Activated CD4-positive, alpha-beta T cell treated with anti-CD3 and anti-CD28 coated beads, Interleukin-10, Interleukin-2, amounts not matched to agents 100 ng/mL and 50 ng/mL, durations not matched to agents 16 hours and 8 hours (primary cell): ENCODE measurements around the gene PID1.

ENCODE experiments used
- DNase-seq: peaks from one replicate; pipeline ENCODE4 v3.0.0-alpha.2; 2020

PID1 gene

DNA sequence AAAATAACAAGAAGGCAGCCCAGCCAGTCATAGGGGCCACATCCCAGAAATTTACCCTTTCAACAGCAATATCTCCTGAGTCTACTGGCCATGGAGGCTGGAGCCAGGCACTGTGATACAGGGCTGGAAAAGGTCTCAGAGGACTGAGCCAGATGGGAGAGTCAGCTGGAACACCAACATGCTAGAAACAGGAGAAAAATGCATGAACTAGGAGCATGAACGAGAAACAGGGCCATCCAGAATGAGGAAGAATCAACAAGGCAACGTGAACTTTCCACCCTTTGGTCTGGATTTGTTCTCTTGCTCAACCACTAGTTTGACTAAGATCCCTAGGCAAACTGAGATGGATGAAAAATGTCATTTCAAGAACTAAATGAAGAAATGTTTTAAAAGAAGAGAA, 13.1 kb downstream of the PID1 start:
- no peak for DNase-seq

- DNase-seq: no peak
These were observed 14.7 kb downstream of the PID1 start for GRCh38 chr2:229256376-229256775.

DNA sequence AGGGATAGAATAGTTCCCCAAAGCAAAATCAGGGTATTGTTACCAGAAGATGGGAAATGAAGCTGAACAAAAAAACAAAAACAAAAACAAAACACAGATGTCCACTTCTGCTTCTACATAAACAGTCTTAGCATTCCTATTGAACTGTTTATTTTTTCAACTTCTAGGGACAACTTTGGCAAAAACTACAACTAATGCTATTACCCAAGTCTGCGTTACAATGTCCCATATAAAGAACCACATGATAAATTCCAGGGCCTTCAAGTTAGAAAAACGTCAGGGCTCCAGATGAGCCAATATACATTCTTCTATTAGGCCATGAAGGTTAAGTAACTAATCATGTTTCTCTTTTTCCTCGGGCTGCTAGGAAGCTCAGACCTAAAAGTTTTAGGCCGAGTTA, 16.9 kb downstream of the PID1 start:
- no peak for DNase-seq

DNA sequence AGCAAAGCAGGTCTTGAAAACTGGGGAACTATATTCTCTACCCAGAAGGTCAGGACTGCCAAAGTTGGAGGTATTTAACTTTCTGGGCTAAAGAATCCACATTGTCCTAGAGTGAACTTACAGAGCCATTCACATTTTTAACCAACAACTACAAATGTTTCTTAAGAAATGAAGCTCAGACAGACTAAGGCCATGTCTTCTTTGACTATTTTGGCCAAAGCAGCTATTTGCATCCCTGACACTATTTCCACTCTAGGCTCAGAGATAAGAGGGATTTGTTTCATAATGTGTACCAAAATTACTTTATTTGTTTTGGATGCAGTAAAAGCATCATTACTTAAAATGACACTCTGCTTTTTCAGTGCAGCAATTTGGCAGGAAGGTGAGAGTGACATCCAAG, 18.1 kb downstream of the PID1 start:
- no peak for DNase-seq

DNA sequence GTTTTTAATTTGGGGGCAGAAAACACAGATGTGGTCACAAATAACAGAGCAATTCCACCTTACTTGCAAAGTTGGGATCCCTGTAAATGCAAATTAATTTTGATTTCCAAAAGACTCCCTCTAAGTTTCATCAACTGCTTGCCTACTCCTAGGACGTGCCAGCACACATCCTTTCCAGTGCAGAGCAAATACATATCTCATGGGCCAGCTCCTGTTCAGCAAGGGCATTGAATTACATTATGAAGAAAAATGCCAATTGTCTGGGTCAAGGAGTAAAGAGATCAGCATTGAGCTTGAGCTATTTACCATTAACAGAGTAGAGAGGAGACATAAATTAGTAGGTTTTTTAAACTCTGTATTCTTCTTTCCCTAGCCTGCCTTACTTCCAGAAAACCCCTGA, 18.8 kb downstream of the PID1 start:
- no peak for DNase-seq

GRCh38 chr2:229249536-229249935, 21.6 kb downstream of the PID1 start:
- no peak for DNase-seq

DNA sequence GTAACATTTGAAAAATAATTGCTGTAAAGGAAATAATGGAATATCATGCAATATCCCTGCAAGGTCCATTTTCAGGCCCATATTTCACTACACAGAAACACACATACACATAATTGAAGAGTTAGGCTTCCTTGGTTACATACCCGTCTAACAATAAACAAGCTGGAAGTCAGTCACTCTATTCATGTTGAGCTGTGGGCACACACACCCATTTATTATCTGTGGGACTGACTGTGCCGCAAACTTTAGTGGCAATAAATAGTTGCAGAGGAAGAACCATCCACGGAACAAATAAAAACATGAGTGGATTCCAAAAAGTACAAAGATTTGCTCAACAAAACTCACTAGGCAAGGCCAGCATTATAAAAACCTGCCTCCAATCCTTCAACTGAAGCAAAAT, 24.8 kb downstream of the PID1 start:
- no peak for DNase-seq

DNA sequence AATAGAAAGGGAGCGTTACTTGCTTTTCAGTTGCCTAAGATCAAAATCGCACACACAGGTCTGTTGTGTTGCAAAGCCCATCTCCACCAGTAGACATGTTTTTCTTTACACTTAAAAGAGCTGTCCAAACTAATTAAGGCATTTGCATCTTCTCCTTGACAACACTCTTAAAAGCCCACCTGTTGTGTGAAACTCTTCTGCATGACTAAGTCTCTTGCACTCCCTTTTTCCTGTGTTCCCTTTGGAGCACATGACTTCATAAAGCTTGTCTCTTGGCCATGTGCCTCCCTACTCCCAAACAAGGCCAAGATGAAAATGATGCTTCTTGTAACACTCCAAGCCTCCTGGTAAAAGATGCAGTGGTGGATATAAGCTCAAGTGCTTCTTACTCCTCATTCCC, 26.1 kb downstream of the PID1 start:
- DNase-seq: no peak

- DNase-seq: no peak
These were observed 27.1 kb downstream of the PID1 start for GRCh38 chr2:229243890-229244560.

DNA sequence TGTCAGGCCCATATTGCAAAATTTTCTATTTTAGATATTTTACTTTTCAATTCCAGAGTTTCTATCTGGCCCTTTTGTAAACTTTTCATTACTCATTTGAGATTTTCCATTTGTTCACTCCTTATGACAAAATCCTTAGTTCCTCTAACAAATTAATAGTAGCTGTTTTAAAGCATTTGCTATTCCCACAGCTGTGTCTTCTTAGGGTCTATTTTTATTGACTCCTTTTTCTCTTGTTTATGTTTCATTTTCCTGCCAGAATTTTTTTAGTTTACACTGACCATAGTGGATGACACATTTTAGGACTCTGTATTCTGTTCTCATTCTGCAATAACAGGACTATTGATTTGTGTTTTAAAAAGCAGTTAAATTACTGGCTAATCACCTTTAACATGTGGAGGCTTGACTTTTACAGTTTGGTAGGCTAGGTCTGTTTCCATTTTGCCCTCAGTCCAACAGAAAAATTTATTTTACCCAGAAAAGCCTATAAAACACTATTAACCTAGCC, 30.0 kb downstream of the PID1 start:
- DNase-seq: no peak

GRCh38 chr2:229239021-229239420, 32.1 kb downstream of the PID1 start:
- no peak for DNase-seq

DNA sequence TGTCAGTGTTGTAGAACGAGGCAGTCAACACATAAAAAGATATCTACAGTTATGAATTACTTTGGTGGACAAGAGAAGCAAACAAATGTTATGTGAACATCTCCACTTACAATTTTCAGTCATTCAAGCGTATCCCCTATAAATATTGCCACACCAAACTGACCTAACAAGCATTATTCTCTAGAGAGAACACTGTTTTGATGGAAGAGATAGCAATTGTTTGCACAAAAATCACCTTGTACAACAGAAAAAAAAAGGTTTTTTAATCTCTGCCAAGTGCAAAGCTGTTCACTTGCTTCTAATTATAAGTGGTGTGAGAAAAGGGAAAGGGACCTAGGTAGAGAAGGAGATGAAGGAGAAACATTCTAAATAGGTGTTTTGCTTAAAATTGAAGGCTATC, 33.8 kb downstream of the PID1 start:
- DNase-seq: no peak

DNA sequence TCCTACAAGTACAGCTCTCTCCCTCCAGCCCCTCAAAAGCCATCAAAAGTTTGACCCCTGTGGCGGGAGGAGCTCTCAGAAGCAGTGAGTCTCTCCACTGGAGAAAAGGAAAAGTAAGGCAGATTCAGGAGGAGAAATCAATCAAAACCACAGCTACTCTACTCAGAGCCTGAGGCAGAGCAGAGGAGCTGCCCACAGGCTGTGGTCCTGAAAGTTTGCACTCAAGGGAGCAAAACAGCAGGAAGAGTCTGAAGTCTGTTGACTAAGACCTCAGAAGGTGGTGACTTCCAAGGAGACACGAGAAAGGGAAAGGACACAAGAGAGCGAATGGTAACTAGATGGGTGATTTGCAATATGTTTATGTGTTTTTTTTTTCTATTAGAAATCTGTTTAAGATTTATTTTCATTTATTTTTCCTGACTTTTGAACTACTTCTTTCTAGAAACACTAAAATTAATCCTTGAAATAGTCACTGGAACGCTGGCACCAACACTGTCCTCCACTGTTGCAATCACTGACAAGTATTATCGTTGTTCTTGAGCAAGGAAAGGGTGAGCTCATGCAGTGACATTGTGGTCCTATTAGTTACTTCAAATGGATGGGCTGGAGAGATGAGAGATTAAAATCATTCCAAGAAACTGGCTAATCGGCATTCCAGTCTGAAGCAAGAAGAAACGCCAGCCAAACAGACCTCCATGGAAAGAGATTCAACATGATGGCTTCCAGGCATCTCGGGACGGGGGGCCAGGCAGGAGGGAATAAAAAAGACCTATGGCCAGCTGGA, 35.8 kb downstream of the PID1 start:
- DNase-seq: no peak

DNA sequence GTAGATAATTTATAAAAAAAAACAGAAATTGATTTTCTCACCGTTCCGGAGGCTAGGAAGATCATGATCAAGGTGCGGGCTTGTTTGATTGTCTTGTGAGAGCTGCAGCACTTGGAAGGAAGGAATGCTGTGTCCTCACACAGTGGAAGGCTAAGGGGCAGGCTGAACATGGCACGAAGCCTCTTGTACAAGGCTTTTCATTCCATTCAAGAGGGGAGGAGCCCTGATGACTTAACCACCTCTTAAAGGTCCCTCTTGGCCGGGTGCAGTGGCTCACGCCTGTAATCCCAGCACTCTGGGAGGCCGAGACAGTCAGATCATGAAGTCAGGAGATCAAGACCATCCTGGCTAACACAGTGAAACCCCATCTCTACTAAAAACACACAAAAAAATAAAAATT, 39.2 kb downstream of the PID1 start:
- no peak for DNase-seq

DNA sequence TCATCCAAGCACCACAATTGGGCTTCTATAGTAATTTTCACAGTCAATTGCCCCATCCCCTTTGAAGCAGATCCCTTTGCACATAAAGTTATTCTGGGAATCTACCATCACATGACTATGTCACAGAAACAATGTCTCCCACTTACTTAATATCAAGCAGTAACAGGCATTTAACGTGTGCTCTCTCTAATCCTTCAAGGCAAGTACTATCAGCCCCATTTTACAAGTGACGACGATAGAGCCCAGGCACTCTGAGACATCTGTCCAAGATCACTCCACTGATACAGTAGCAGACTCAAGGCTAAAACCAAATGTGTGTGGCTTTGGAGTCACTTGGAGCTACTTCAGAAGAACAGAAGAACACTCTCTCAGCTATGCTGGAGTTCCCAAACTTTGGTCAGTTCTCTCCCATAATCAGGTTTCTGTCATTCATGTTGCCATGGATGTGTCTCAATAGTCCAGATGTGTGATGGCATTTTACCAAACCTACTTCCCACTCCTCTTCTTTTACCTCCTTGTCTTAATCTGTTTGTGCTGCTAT, 39.7 kb downstream of the PID1 start:
- no peak for DNase-seq

DNA sequence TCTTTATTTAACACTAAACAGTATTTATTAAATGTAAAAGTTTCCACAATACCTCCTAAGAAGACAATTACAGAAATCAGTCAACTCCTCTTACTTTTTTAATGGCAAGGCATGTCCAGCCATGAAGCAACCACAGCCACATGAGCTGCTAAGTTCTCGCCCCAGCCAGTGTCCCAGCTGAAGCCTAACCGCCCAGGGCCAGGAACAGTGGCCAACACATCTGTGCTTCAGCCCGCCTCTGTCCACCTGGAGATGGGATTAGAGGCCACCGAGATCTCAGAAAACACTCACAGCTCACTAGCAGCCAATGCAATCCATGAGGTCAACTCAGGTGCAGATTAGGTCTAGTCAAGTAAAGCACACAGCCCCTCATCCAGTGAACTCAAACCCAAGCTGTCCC, 40.2 kb downstream of the PID1 start:
- no peak for DNase-seq

DNA sequence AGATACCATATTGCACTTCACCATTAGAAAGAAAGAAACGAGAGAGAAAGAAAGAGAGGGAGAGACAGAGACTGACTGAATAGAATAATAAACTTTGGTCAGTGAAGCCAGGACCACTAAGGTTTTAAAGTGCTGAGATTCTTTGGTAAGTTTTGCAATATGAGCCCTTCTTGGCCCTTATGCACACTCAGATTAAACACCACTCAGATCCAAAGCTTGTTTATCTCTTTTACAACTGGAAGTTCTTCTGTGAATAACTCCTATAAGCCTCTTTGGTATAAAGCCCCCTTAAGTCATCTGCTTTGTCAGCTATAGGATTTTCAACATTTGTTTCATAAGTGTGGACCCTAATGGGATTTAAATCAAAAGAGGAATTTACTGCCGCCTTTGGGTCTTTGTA, 40.8 kb downstream of the PID1 start:
- no peak for DNase-seq

DNA sequence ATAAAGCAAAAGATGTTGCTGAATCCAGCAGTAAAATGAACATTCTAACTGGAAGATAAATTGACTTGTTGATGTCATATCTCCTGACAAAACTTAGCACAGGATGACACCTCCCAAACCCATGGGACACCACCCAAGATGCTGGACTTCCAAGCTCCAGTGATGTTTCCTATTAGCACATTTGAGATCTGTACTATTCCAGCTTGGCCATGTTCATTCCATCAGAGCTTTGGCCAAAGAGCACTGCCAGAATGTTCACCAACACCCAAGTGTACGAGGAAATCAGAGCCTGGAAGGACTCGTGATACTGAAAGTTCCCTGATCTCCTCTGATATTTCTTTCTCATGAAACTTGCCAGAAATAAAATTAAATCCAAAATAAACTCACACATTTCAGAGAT, 44.7 kb downstream of the PID1 start:
- no peak for DNase-seq

GRCh38 chr2:229223107-229223506, 48.0 kb downstream of the PID1 start:
- no peak for DNase-seq

GRCh38 chr2:229221641-229222040, 49.4 kb downstream of the PID1 start:
- DNase-seq: no peak

DNA sequence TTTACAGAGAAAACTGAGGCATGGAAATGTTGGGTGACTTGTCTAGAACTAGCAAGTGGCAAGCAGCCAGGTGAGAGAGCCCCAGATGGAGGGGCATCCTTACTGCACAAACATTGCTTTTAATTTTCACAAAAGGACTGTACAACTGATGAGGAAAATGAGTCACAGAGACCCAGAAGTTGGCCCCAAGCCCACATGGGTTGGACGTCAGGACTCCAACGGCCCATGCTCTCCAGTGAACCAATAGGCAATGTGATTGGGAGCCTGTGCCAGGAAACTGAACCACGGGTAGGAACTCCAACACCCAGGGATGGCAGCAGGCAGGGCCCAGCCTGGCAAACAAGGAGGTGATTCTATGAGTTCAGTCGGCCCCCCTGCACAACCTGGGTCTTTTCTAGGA, 50.8 kb downstream of the PID1 start:
- no peak for DNase-seq

DNA sequence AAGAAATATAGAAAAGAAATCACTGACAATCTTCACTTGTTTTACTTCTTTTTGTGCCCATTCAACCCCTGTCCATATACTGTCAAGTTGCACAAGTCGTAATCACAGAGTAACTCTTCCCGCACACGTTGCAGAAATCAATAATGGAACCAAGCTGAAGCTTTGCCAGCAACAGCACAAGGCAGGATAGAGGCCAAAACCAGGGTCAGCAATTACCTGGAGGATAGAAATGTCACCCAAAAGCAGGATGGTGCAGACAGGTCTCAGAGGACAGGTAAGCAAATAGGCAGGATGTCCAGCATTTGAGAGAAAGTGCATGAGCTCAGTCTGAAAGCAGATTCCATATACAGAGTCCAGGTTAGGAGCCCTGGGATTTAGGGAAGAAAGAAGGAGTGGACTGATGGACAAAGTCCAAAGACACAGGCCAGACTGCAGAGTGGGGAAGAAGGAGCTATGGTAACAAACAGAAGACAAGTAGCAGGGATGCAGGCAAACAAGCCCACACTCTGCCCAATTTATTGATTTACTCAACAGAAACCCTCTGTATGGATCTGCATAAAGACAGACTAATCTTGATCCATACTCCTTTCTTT, 52.7 kb downstream of the PID1 start:
- DNase-seq: no peak

- no peak for DNase-seq
These were observed 58.8 kb downstream of the PID1 start for GRCh38 chr2:229212241-229212640.

DNA sequence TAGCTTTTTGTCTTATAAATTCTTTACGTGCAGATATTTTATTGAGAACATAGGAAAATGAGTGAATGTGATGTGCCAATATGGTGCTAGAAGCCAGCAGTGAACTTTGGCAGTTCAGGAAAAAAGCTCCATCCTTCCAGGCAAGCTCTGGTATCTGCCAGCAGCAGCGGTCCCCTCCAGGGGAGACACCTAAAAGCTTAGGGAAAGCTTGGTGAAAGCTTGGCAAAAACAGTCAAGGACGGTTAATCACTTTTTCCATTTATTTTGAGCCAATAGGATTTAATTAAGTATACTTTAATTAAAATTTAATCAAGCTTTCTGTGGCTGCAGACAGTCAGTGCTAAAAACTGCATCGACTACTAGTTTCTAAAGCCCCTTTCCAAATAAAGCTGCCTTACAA, 60.4 kb downstream of the PID1 start:
- no peak for DNase-seq
